GM18511 (cell line): Measurements from ENCODE around the gene CD93.

Experiments
- ATAC-seq: cut with Tn5 transposase; IDR thresholded peaks from one replicate; pipeline ENCODE4 v1.9.1; 2021; ENCODE audit warnings: mild to moderate bottlenecking, moderate library complexity; ENCODE audit not compliant: unreplicated experiment

CD93 gene

DNA sequence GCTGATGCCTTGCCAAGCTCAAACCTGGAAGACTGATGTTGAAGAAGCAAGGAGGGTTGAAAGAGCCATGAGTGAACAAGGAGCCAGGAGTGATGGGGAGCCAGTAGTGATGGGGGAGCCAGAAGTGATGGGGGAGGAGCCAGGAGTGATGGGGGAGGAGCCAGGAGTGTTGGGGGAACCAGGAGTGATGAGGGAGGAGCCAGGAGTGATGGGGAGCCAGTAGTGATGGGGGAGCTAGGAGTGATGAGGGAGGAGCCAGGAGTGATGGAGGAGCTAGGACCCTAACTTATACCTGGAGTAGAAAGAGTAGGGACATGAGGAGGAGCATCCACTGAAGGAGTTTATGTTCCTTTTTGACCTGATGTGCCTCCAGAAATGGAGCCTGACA lies 14.6 kb upstream of the CD93 start:
- ATAC-seq, result no peak

GRCh38 chr20:23099791-23100719 lies 13.9 kb upstream of the CD93 start:
- ATAC-seq, result no peak

GRCh38 chr20:23097636-23098580 lies 11.8 kb upstream of the CD93 start:
- no peak for ATAC-seq

- ATAC-seq, result no peak
Measured at GRCh38 chr20:23096986-23097520, 10.9 kb upstream of the CD93 start.

- ATAC-seq, result peak; percentile 46
Measured at GRCh38 chr20:23096097-23096496, 10.0 kb upstream of the CD93 start.

- no peak for ATAC-seq
Measured at GRCh38 chr20:23095499-23095898, 9.4 kb upstream of the CD93 start.

DNA sequence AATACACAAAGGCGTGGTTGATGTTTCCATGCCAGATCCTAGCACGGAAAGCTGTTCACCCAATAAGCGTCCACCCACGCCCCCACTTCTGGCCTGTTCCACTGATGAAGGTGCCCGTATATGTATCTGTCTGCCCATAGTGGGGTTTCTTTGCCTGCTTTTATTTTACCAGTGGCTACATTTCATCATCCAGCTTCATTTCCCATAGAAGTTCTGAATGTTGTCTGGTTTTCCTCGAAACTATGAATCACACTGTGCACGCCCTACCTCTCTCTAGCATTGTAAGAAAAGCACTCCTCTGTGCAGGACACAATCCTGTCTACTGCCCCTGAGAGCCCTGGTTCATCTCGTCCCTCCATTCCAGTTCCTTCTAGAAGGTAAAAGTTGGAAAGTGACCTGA lies 8.8 kb upstream of the CD93 start:
- ATAC-seq, result no peak

GRCh38 chr20:23094213-23094896 lies 8.2 kb upstream of the CD93 start:
- ATAC-seq, result no peak

GRCh38 chr20:23093613-23094012 lies 7.5 kb upstream of the CD93 start:
- no peak for ATAC-seq

GRCh38 chr20:23092861-23093495 lies 6.9 kb upstream of the CD93 start:
- ATAC-seq, result no peak

DNA sequence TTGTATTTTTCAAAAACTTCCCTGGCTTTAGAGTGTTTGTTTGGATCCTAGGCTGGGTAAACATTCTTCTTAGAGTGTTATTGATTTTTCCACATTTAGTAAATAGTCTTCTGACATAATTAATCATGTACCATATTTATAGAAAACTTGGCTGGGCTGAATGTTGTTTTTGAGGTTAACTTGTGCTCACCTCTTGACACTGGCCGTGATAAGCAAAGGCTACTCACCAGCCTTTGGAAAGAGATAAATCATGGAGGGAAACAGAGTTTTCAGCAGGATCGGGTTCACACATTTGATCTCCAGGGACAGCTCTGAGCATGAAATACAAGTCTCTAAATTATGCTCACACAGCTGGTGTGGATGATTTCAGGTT lies 6.2 kb upstream of the CD93 start:
- no peak for ATAC-seq

DNA sequence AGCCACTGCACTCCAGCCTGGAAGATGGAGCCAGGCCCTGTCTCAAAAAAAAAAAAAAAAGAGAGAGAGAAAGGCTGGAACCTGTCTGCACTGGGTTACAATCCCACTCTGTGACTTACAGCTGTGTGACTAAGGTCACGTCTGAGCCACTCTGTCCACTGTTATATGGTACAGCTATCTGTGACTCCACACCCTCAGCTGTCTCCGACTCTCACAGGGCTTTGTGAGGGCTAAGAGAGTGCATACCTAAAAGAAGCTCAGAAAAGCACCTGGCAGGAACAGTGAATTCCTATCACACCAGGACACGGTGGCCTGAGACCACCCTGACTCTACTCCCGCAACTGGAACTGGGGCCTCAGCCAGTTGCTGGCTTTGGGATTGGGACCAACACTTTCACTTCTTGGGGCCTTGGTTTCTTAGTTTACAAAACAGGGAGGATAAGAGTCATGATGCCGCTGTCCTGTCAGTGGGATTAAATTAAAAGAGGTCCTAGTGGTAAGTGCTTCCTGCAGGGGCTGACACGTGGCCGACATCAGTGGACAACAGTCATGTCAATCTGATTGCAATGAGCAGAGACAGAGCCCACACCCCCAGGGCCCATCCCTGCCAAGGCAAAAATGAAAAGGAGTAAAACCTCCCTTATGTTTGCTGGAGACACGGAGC lies 5.7 kb upstream of the CD93 start:
- no peak for ATAC-seq

DNA sequence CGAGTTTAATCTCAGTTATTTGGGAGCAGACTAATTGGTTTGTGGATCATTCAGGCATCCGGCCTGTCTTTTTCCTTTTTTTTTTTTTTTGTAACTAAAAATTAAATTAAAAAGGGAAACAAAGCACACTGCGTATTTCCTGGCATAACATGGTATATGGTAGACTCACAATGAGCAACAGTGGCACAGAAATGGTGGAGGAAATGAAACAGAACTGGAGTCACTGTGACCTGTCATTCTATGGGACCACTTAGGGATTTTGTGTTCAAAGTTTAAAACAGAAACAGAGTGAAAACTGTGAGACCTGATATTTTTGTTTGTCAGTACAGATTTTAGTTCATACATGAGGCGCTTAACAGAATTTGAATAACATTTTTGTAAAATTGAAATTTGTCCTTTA lies 4.8 kb upstream of the CD93 start:
- no peak for ATAC-seq

DNA sequence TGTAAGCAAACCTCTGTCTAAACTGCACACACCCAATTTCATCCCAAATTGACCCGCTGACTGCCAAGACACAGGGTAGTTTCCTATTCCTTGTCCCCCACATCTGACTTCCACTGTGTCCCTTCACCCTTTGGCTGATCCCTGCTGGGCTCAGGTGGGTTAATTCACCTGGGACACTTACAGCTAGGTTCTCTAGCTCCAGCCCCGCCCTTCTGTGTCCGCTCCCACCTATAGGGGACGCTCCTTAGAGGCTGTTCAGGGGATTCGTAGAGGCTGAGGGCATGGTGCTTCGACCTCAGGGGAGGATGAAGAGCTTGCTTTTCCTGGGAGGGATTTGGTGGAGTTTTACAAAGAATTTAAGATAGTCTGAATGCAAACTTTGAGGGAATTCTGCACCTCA lies 4.0 kb upstream of the CD93 start:
- no peak for ATAC-seq

GRCh38 chr20:23088866-23089265 lies 2.7 kb upstream of the CD93 start:
- no peak for ATAC-seq

DNA sequence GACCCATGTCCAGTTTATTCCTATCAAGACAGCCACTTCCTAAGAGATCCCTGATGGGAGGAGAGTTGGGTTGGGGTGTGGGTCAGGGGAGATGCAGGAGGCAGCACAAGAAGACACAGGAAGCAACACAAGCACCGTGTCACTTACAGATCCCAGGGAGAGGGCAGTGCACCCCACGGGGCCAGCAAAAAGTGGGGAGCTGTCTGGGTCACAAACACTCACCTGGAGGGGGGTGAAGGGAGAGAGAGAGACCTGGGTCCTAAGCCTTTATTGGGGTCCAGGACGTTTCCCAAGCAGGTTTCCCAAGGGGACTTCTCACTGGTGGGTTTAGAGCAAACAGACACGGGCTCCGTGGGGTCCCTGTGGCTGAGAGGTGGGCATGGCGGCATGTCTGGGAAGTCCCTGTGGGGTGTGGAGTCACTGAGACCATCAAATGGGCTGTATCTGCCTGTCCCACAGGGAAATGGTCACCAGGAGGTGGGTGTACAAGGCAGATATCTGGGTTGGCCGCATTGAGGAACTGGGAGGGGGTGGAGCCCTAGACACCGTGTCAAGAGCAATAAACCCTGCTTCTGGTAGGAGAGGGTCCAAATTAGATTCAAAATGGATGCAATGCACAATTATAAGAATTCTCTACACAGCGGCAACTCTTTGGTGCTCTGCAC lies 1.6 kb upstream of the CD93 start:
- ATAC-seq, result no peak

- ATAC-seq, result no peak
Measured at GRCh38 chr20:23086931-23087411, 847 bp upstream of the CD93 start.

- ATAC-seq, result no peak
Measured at GRCh38 chr20:23085436-23086055, 578 bp downstream of the CD93 start.

DNA sequence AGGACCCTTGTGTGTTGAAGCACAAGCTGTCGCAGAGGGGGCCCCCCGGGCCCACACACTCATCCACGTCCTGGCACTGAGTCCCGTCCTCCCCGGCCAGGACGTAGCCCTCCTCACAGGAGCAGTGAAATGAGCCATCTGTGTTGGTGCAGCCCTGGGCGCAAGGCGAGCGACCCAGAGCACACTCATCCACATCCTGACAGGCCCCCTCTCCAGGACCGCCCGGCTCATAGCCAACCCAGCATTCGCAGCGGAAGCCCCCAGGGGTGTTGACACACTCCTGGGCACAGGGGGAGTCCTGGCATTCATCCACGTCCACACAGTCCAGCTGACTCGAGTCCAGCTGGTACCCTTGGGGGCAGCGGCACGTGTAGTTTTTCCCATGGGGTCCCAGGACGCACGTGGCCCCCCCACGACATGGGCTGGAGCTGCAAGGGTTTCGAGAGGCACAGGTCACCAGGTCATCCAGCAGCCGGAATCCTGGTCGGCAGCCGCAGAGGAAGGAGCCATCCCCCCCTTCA lies 1.2 kb downstream of the CD93 start:
- ATAC-seq, result no peak
